PFSK-1 (cell line): ENCODE results near the gene KRT8.

Source experiments
- FOXP2 ChIP-seq: optimal IDR thresholded peaks from 2 replicates; pipeline ENCODE3; 2011; ENCODE audit warnings: borderline replicate concordance, control low read depth, inconsistent platforms; ENCODE audit not compliant: insufficient read depth; ENCODE audit errors: extremely low read length, extremely low read depth
- POLR2AphosphoS5 ChIP-seq: IDR thresholded peaks from 2 replicates; pipeline ENCODE4 v1.6.1; 2012; ENCODE audit warnings: low read depth, mild to moderate bottlenecking, control low read depth, low read length, moderate library complexity
- SIN3A ChIP-seq: IDR thresholded peaks from 2 replicates; pipeline ENCODE4 v1.6.1; 2012; ENCODE audit warnings: mild to moderate bottlenecking, low read length, moderate library complexity, borderline replicate concordance; ENCODE audit not compliant: insufficient read depth
- TAF1 ChIP-seq: IDR thresholded peaks from 2 replicates; pipeline ENCODE4 v1.6.1; 2012; ENCODE audit warnings: low read length, control low read depth, borderline replicate concordance; ENCODE audit not compliant: insufficient read depth
- TF ChIP-seq, protein P1 (sequence below), 2 experiments: IDR thresholded peaks; 2 replicates each; pipeline versions ENCODE4 v1.6.1 to v1.8.0; 2011 to 2012; ENCODE audit warnings: low read depth in 2 of 2, low read length in 2 of 2, control low read depth in 1 of 2, inconsistent platforms in 1 of 2, mild to moderate bottlenecking in 1 of 2, moderate library complexity in 1 of 2; ENCODE audit not compliant: insufficient read depth in 1 of 2

Gene KRT8

DNA sequence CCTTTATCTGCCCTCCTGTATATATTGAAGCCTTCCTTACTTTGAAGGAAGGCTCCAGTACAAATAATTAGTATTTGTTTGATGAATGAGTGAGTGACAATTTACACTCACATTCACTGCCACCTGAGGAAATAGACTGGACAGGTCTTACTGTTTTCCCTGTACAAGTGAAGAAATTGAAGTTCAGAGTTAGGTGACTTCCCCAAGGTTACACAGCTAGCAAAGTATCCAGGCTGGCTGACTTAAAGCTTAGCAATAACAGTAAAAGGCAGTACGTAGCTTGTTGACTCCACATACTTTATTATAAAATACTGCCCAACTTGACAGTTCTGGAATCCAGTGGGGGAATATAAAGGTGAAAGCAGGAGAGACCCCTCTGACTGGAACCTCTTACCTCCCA, 41.5 kb upstream of the KRT8 start:
- TF ChIP-seq POLR2AphosphoS5 = no peak

DNA sequence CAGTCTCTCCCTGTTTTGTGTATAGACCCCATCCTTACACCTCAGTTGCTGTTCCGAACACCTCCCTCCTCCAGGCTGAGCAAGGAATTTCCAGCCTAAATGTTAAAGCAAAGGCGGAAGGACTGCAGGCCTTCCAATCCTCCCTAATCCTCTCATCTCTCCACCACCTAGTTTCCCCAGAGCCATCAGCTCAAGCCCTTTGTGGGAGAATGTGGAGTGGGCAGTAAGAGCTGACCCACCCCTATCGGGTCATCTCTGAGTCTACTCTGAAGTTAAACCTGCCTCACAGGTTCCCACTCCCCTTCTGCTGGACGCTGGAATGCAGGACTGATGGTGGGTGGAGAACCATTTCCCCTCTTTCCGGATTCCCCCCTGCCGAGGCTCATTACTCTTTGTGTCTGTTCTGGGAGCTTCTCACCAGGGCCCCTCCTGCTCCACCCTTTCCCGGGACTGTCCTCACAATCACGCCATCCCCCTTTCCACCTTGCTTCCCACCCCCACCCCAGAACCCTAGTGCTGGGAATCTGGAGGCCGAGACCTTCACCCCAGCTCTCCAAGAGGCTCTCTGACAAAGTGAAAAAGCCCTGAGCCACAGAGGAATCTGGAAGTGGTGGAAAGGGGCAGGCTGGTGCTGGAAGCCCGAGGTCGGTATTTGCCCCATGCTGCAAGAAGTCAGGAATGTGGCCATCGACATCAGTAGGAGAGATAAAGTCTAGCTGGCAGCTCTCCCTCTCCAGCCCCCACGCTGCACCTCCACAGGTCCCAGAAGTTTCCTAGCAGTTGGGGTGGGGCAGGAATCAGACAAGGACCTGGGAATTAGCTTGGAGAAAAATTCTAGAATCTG, 40.7 kb upstream of the KRT8 start:
- TF ChIP-seq FOXP2 (no peak), POLR2AphosphoS5 (no peak), TAF1 (no peak), SIN3A (no peak)
- TF ChIP-seq, protein P1, sequence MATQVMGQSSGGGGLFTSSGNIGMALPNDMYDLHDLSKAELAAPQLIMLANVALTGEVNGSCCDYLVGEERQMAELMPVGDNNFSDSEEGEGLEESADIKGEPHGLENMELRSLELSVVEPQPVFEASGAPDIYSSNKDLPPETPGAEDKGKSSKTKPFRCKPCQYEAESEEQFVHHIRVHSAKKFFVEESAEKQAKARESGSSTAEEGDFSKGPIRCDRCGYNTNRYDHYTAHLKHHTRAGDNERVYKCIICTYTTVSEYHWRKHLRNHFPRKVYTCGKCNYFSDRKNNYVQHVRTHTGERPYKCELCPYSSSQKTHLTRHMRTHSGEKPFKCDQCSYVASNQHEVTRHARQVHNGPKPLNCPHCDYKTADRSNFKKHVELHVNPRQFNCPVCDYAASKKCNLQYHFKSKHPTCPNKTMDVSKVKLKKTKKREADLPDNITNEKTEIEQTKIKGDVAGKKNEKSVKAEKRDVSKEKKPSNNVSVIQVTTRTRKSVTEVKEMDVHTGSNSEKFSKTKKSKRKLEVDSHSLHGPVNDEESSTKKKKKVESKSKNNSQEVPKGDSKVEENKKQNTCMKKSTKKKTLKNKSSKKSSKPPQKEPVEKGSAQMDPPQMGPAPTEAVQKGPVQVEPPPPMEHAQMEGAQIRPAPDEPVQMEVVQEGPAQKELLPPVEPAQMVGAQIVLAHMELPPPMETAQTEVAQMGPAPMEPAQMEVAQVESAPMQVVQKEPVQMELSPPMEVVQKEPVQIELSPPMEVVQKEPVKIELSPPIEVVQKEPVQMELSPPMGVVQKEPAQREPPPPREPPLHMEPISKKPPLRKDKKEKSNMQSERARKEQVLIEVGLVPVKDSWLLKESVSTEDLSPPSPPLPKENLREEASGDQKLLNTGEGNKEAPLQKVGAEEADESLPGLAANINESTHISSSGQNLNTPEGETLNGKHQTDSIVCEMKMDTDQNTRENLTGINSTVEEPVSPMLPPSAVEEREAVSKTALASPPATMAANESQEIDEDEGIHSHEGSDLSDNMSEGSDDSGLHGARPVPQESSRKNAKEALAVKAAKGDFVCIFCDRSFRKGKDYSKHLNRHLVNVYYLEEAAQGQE (IDR thresholded peaks at IDR 0.05; ENCODE audit: insufficient read depth in 1 of 2, low read depth in 2 of 2, low read length in 2 of 2) = no peak

GRCh38 chr12:52944683-52945388, 40.0 kb upstream of the KRT8 start:
- TF ChIP-seq POLR2AphosphoS5 (no peak), FOXP2 (no peak), SIN3A (no peak), TAF1 (no peak)
- TF ChIP-seq, protein P1 (IDR thresholded peaks at IDR 0.05; ENCODE audit: insufficient read depth in 1 of 2, low read depth in 2 of 2, low read length in 2 of 2) = no peak

GRCh38 chr12:52942901-52943181, 38.0 kb upstream of the KRT8 start:
- TF ChIP-seq SIN3A = no peak
- TF ChIP-seq POLR2AphosphoS5 = no peak
- TF ChIP-seq TAF1 = no peak
- TF ChIP-seq, protein P1 (IDR thresholded peaks at IDR 0.05; ENCODE audit: insufficient read depth in 1 of 2, low read depth in 2 of 2, low read length in 2 of 2) = no peak
- TF ChIP-seq FOXP2 = no peak

DNA sequence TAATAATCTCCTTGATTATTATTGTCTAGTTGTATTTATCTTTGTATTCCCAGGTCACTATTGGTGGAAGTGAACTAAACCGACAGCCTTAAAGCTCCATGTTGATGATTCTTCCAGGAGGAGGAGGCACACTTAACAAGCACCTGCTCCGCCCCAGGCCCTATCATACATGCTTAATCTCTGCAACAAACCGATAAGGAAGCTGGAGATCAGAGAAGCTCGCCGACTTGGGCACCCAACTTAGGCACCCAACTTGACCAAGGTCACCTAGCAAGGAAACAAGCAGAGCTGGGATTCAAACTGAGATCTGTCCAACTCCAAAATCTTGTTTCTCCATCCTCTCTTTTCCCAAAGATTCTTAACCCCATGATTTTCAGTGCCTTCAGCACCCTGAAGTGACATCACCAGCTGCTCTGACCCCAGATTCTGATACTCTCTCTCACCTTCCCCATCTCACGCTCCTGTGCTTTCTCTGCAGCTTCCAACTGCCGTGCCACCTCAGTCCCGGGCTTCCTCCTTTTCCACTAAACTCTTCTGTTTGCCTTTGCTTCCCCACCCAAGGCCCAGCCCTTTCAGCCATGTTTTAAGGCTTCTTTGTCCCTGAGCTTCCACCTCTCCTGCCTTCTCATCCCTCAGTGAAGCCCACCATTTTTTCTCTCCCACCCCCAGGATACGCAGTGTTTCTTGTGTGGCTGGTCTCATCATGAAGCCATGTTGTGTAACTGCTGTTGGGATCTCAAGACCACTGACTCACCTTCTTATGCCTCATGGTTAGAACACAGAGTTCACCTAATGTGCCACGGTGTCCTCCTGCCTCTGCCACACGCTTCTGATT, 37.4 kb upstream of the KRT8 start:
- TF ChIP-seq SIN3A (no peak), TAF1 (no peak), POLR2AphosphoS5 (no peak), FOXP2 (no peak)
- TF ChIP-seq, protein P1 (IDR thresholded peaks at IDR 0.05; ENCODE audit: insufficient read depth in 1 of 2, low read depth in 2 of 2, low read length in 2 of 2) = no peak
